HepG2 (cell line): ENCODE measurements around the gene SYNGR1.

Experiments
- CTCF ChIP-seq: sonication (generic); formaldehyde crosslinking; IDR thresholded peaks from 2 replicates; pipeline ENCODE4 v1.5.0; 2020; ENCODE audit warnings: mild to moderate bottlenecking, missing genetic modification reagents, moderate library complexity
- FOXM1 ChIP-seq: sonication (generic); formaldehyde crosslinking; IDR thresholded peaks from 2 replicates; pipeline ENCODE4 v1.5.0; 2020; ENCODE audit warnings: missing genetic modification reagents
- MAFK ChIP-seq, 2 experiments: IDR thresholded peaks in 1 of 2; conservative IDR thresholded peaks in 1 of 2; 2 replicates each; pipeline ENCODE4 v1.6.1; 2011; ENCODE audit warnings: improper control_type of control experiment in 2 of 2, low read length in 2 of 2
- MIXL1 ChIP-seq: IDR thresholded peaks from 2 replicates; pipeline ENCODE4 v1.6.1; 2016
- RFX5 ChIP-seq: IDR thresholded peaks from 2 replicates; pipeline ENCODE4 v1.6.1; 2011; ENCODE audit warnings: low read depth, low read length, improper control_type of control experiment

GRCh38 chr22:39318507-39319283 lies 31.1 kb upstream of the SYNGR1 start:
- no peak for TF ChIP-seq CTCF (CRISPR knock-in tag)
- no peak for TF ChIP-seq FOXM1 (CRISPR knock-in tag)
- no peak for TF ChIP-seq MIXL1 (CRISPR knock-in tag)
- TF ChIP-seq RFX5 = no peak
- no peak for TF ChIP-seq MAFK (conservative IDR thresholded peaks at IDR 0.05 in 1 of 2, IDR thresholded peaks at IDR 0.05 in 1 of 2; ENCODE audit: low read length in 2 of 2)
